ENCODE measurements around the gene PAPOLA.

GRCh38 chr14:96479435-96480146 lies 22.6 kb upstream of the PAPOLA start:
- TF ChIP-seq MAX (IDR thresholded peaks at IDR 0.05) (no peak), EZH2 (IDR thresholded peaks at IDR 0.05) (no peak)

All from HCT116 (cell line).